Neural crest cell (in vitro differentiated cells): Measurements from ENCODE around the gene LDLRAD2. TPM values are rescaled to one million over a fixed set of nuclear protein-coding genes. Genes with fewer than 3 reads are reported as not detected.
A peak's percentile ranks its signal among the peaks of the same experiment; 100 is the strongest.
"Not testable (repeated sequence)": the region's sequence is repeated elsewhere in the genome, so short reads cannot be mapped to it uniquely, and the experiment has no call there.

Experiments used
- DNase-seq: peaks from one replicate; pipeline ENCODE4 v3.0.0; 2021; ENCODE audit warnings: low read depth, mixed read lengths, low spot score
- H3K27ac Mint-ChIP-seq: one replicate; pipeline ENCODE4 v1.8.0; 2021; ENCODE audit warnings: mild to moderate bottlenecking, mixed read lengths; ENCODE audit not compliant: unreplicated experiment
- H3K27me3 Mint-ChIP-seq: 2 replicates; pipeline ENCODE4 v1.8.0; 2021; ENCODE audit warnings: low read depth, mild to moderate bottlenecking, mixed read lengths
- H3K36me3 Mint-ChIP-seq: 2 replicates; pipeline ENCODE4 v1.8.0; 2021; ENCODE audit warnings: low read depth, mild to moderate bottlenecking, mixed read lengths
- H3K4me1 Mint-ChIP-seq: 2 replicates; pipeline ENCODE4 v1.8.0; 2021; ENCODE audit warnings: mixed read lengths
- H3K4me3 Mint-ChIP-seq: one replicate; pipeline ENCODE4 v1.8.0; 2021; ENCODE audit warnings: mild to moderate bottlenecking, mixed read lengths
- H3K9me3 Mint-ChIP-seq: 2 replicates; pipeline ENCODE4 v1.8.0; 2021; ENCODE audit warnings: mixed read lengths
- CTCF ChIP-seq: fragments of 200-600 bp; sonication (generic); conservative IDR thresholded peaks from 2 replicates; pipeline ENCODE4 v1.5.0; 2021; ENCODE audit warnings: antibody characterized with exemption, mild to moderate bottlenecking
- total RNA-seq: library from RNA; stranded (reverse); gene quantifications from 2 replicates; pipeline ENCODE4 v1.2.1, GENCODE V29; 2021

Gene LDLRAD2
- total RNA-seq, 1 donor from 2014 or later = 0.40 TPM

GRCh38 chr1:21823980-21824702, 12.1 kb downstream of the LDLRAD2 start:
- H3K27me3 Mint-ChIP-seq = no peaks in the 10 kb centered on the region
- TF ChIP-seq CTCF = no peak
- H3K36me3 Mint-ChIP-seq = peaks cover 4% of the 10 kb centered on the region
- H3K4me3 Mint-ChIP-seq = no peak overlapping the region
- H3K27ac Mint-ChIP-seq = no peak overlapping the region
- no peaks in the 10 kb centered on the region for H3K9me3 Mint-ChIP-seq
- DNase-seq = no peak
- no peaks in the 10 kb centered on the region for H3K4me1 Mint-ChIP-seq

GRCh38 chr1:21824926-21825325, 12.9 kb downstream of the LDLRAD2 start:
- H3K9me3 Mint-ChIP-seq = no peaks in the 10 kb centered on the region
- no peaks in the 10 kb centered on the region for H3K4me1 Mint-ChIP-seq
- no peak overlapping the region for H3K27ac Mint-ChIP-seq
- H3K36me3 Mint-ChIP-seq = peaks cover 4% of the 10 kb centered on the region
- TF ChIP-seq CTCF = no peak
- H3K27me3 Mint-ChIP-seq = no peaks in the 10 kb centered on the region
- no peak for DNase-seq
- H3K4me3 Mint-ChIP-seq = no peak overlapping the region

GRCh38 chr1:21825393-21825792, 13.3 kb downstream of the LDLRAD2 start:
- no peak overlapping the region for H3K4me3 Mint-ChIP-seq
- no peaks in the 10 kb centered on the region for H3K27me3 Mint-ChIP-seq
- peaks cover 4% of the 10 kb centered on the region for H3K36me3 Mint-ChIP-seq
- no peaks in the 10 kb centered on the region for H3K9me3 Mint-ChIP-seq
- H3K4me1 Mint-ChIP-seq = no peaks in the 10 kb centered on the region
- TF ChIP-seq CTCF = no peak
- DNase-seq = no peak
- no peak overlapping the region for H3K27ac Mint-ChIP-seq

DNA sequence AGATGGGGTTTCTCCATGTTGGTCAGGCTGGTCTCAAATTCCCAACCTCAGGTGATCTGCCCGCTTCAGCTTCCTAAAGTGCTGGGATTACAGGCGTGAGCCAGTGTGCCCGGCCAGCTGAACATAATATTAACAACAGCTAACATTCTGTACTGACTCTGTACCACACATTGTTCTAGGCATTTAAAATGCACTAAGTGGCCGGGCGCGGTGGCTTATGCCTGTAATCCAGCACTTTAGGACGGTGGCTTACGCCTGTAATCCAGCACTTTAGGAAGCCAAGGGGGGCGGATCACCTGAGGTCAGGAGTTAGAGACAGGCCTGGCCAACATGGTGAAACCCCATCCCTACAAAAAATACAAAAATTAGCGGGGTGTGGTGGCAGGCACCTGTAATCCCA, 14.6 kb downstream of the LDLRAD2 start:
- not testable (repeated sequence) for H3K4me3 Mint-ChIP-seq, H3K27me3 Mint-ChIP-seq, DNase-seq, H3K9me3 Mint-ChIP-seq, H3K36me3 Mint-ChIP-seq, H3K27ac Mint-ChIP-seq, H3K4me1 Mint-ChIP-seq

GRCh38 chr1:21827141-21827679, 15.1 kb downstream of the LDLRAD2 start:
- no peak for TF ChIP-seq CTCF
- Mint-ChIP-seq H3K4me1 (no peaks in the 10 kb centered on the region), H3K27me3 (no peaks in the 10 kb centered on the region), H3K36me3 (peaks cover 8% of the 10 kb centered on the region), H3K9me3 (no peaks in the 10 kb centered on the region), H3K4me3 (no peak overlapping the region), H3K27ac (no peak overlapping the region)
- no peak for DNase-seq

DNA sequence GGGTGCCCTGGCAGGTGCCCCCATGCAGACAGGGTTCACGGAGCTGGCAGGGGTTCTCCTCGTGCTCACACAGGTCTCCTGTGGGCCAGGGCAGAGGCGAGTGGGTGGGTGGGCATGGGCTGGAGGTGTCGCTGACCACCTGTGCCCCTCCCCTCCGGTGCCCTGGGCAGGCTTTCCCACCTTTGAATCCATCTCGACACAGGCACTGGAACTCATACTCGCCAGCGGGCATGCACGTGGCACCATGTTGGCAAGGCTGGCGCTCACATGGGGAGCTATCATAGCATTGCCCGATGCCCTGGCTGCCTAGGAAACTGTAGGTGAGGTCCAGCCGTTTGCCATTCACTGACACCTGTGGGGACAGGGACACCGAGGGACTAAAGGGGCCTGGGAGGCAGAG, 16.0 kb downstream of the LDLRAD2 start:
- no peak overlapping the region for H3K4me3 Mint-ChIP-seq
- H3K4me1 Mint-ChIP-seq = no peaks in the 10 kb centered on the region
- H3K27me3 Mint-ChIP-seq = no peaks in the 10 kb centered on the region
- peaks cover 12% of the 10 kb centered on the region for H3K36me3 Mint-ChIP-seq
- peak overlapping the region; percentile 12 for H3K27ac Mint-ChIP-seq
- no peaks in the 10 kb centered on the region for H3K9me3 Mint-ChIP-seq
- no peak for TF ChIP-seq CTCF
- no peak for DNase-seq
